Activated naive CD4-positive, alpha-beta T cell treated with anti-CD3 and anti-CD28 coated beads for 36 hours (primary cell): ENCODE data around the gene PEX14. TPM values are rescaled to one million over a fixed set of nuclear protein-coding genes. Genes with fewer than 3 reads are reported as not detected.

ENCODE experiments used
- CTCF ChIA-PET: fragments of 350-600 bp; sonication (Branson Sonifier 250); formaldehyde crosslinking; loops from one replicate; lab custom pipeline; 2021; ENCODE audit warnings: antibody characterized with exemption; lab: Charles Lee
- DNase-seq: peaks from one replicate; pipeline ENCODE4 v3.0.0-alpha.2; 2020
- H3K27ac Mint-ChIP-seq: one replicate; pipeline ENCODE4 v1.8.0; 2021; ENCODE audit warnings: mild to moderate bottlenecking, mixed read lengths
- H3K27me3 Mint-ChIP-seq: one replicate; pipeline ENCODE4 v1.8.0; 2021; ENCODE audit warnings: low read depth, mixed read lengths
- H3K36me3 Mint-ChIP-seq: one replicate; pipeline ENCODE4 v1.8.0; 2021; ENCODE audit warnings: low read depth, mixed read lengths
- H3K4me1 Mint-ChIP-seq: one replicate; pipeline ENCODE4 v1.8.0; 2021; ENCODE audit warnings: low read depth, mixed read lengths
- H3K4me3 Mint-ChIP-seq: one replicate; pipeline ENCODE4 v1.8.0; 2021; ENCODE audit warnings: mild to moderate bottlenecking, moderate library complexity, mixed read lengths
- H3K9me3 Mint-ChIP-seq: one replicate; pipeline ENCODE4 v1.8.0; 2021; ENCODE audit warnings: mixed read lengths
- intact Hi-C: fragments of 100-400 bp; cut with micrococcal nuclease; formaldehyde crosslinking; loops from one replicate; pipeline ENCODE4 v1.15.1; 2023
- total RNA-seq, 2 experiments: library from RNA; stranded (reverse); gene quantifications; one replicate each; pipeline ENCODE4 v1.2.3, GENCODE V29; 2021

Gene PEX14
- total RNA-seq, 2 experiments from 2014 or later: 15.8 to 17.2 TPM

- Mint-ChIP-seq H3K27ac (no peak overlapping the region), H3K4me3 (no peak overlapping the region), H3K9me3 (no peaks in the 10 kb centered on the region), H3K4me1 (no peaks in the 10 kb centered on the region), H3K36me3 (peaks cover 5% of the 10 kb centered on the region), H3K27me3 (no peaks in the 10 kb centered on the region)
- no peak for DNase-seq
- CTCF ChIA-PET: no interaction called here
- intact Hi-C loops: no loop called here
Observed at GRCh38 chr1:10622910-10623685, 148.3 kb downstream of the PEX14 start.

GRCh38 chr1:10623686-10624145, 149.0 kb downstream of the PEX14 start:
- Mint-ChIP-seq H3K27ac (no peak overlapping the region), H3K36me3 (peaks cover 7% of the 10 kb centered on the region), H3K4me1 (no peaks in the 10 kb centered on the region), H3K27me3 (no peaks in the 10 kb centered on the region), H3K9me3 (no peaks in the 10 kb centered on the region), H3K4me3 (no peak overlapping the region)
- no peak for DNase-seq
- CTCF ChIA-PET: no interaction called here
- intact Hi-C loops: no loop called here

- H3K4me3 Mint-ChIP-seq: no peak overlapping the region
- no peak for DNase-seq
- CTCF ChIA-PET: interaction anchor here (0.7 kb wide), 1 partner anchor 124 kb away, joined by 4 read pairs; no protein-coding TSS in a partner anchor
- intact Hi-C loops: no loop called here
- H3K9me3 Mint-ChIP-seq: no peaks in the 10 kb centered on the region
- H3K27me3 Mint-ChIP-seq: no peaks in the 10 kb centered on the region
- H3K27ac Mint-ChIP-seq: no peak overlapping the region
- H3K4me1 Mint-ChIP-seq: no peaks in the 10 kb centered on the region
- H3K36me3 Mint-ChIP-seq: peaks cover 7% of the 10 kb centered on the region
Observed at GRCh38 chr1:10624256-10625050, 149.7 kb downstream of the PEX14 start.

GRCh38 chr1:10625076-10625475, 150.3 kb downstream of the PEX14 start:
- H3K9me3 Mint-ChIP-seq: no peaks in the 10 kb centered on the region
- H3K36me3 Mint-ChIP-seq: peaks cover 7% of the 10 kb centered on the region
- no peaks in the 10 kb centered on the region for H3K27me3 Mint-ChIP-seq
- CTCF ChIA-PET: interaction anchor here (0.7 kb wide), 1 partner anchor 125 kb away, joined by 4 read pairs; no protein-coding TSS in a partner anchor
- no peak overlapping the region for H3K27ac Mint-ChIP-seq
- H3K4me3 Mint-ChIP-seq: no peak overlapping the region
- no peak for DNase-seq
- intact Hi-C loops: no loop called here
- H3K4me1 Mint-ChIP-seq: no peaks in the 10 kb centered on the region

- no peak overlapping the region for H3K27ac Mint-ChIP-seq
- intact Hi-C loops: no loop called here
- no peaks in the 10 kb centered on the region for H3K27me3 Mint-ChIP-seq
- no peak for DNase-seq
- H3K4me1 Mint-ChIP-seq: no peaks in the 10 kb centered on the region
- H3K9me3 Mint-ChIP-seq: no peaks in the 10 kb centered on the region
- H3K36me3 Mint-ChIP-seq: peaks cover 7% of the 10 kb centered on the region
- CTCF ChIA-PET: no interaction called here
- no peak overlapping the region for H3K4me3 Mint-ChIP-seq
Observed at GRCh38 chr1:10625554-10625953, 150.8 kb downstream of the PEX14 start.

- CTCF ChIA-PET: no interaction called here
- no peak overlapping the region for H3K4me3 Mint-ChIP-seq
- DNase-seq: no peak
- no peak overlapping the region for H3K27ac Mint-ChIP-seq
- H3K27me3 Mint-ChIP-seq: no peaks in the 10 kb centered on the region
- intact Hi-C loops: no loop called here
- H3K36me3 Mint-ChIP-seq: peaks cover 7% of the 10 kb centered on the region
- no peaks in the 10 kb centered on the region for H3K4me1 Mint-ChIP-seq
- H3K9me3 Mint-ChIP-seq: no peaks in the 10 kb centered on the region
Observed at GRCh38 chr1:10626131-10626731, 151.5 kb downstream of the PEX14 start.

GRCh38 chr1:10626791-10627410, 152.2 kb downstream of the PEX14 start:
- no peak for DNase-seq
- H3K4me1 Mint-ChIP-seq: no peaks in the 10 kb centered on the region
- no peak overlapping the region for H3K4me3 Mint-ChIP-seq
- H3K36me3 Mint-ChIP-seq: peaks cover 7% of the 10 kb centered on the region
- no peak overlapping the region for H3K27ac Mint-ChIP-seq
- CTCF ChIA-PET: no interaction called here
- no peaks in the 10 kb centered on the region for H3K27me3 Mint-ChIP-seq
- intact Hi-C loops: no loop called here
- no peaks in the 10 kb centered on the region for H3K9me3 Mint-ChIP-seq

- H3K4me1 Mint-ChIP-seq: no peaks in the 10 kb centered on the region
- DNase-seq: no peak
- H3K27me3 Mint-ChIP-seq: no peaks in the 10 kb centered on the region
- intact Hi-C loops: no loop called here
- peaks cover 7% of the 10 kb centered on the region for H3K36me3 Mint-ChIP-seq
- no peak overlapping the region for H3K4me3 Mint-ChIP-seq
- no peaks in the 10 kb centered on the region for H3K9me3 Mint-ChIP-seq
- H3K27ac Mint-ChIP-seq: no peak overlapping the region
- CTCF ChIA-PET: interaction anchor here (0.6 kb wide), 1 partner anchor 360 kb away, joined by 3 read pairs; no protein-coding TSS in a partner anchor
Observed at GRCh38 chr1:10628685-10629084, 153.9 kb downstream of the PEX14 start.

- H3K9me3 Mint-ChIP-seq: no peaks in the 10 kb centered on the region
- H3K27ac Mint-ChIP-seq: no peak overlapping the region
- intact Hi-C loops: no loop called here
Observed at GRCh38 chr1:10629091-10629815, 154.5 kb downstream of the PEX14 start.

GRCh38 chr1:10629816-10630571, 155.2 kb downstream of the PEX14 start:
- CTCF ChIA-PET: no interaction called here
- no peak overlapping the region for H3K4me3 Mint-ChIP-seq
- peaks cover 4% of the 10 kb centered on the region for H3K36me3 Mint-ChIP-seq
- no peaks in the 10 kb centered on the region for H3K4me1 Mint-ChIP-seq
- no peaks in the 10 kb centered on the region for H3K9me3 Mint-ChIP-seq
- H3K27ac Mint-ChIP-seq: no peak overlapping the region
- no peaks in the 10 kb centered on the region for H3K27me3 Mint-ChIP-seq
- DNase-seq: no peak
- intact Hi-C loops: no loop called here

More at GRCh38 chr1:10629091-10629815, 154.5 kb downstream of the PEX14 start:
- Mint-ChIP-seq H3K36me3 (peaks cover 4% of the 10 kb centered on the region), H3K4me1 (no peaks in the 10 kb centered on the region), H3K4me3 (no peak overlapping the region), H3K27me3 (no peaks in the 10 kb centered on the region)
- CTCF ChIA-PET: no interaction called here
- DNase-seq: no peak

- H3K27me3 Mint-ChIP-seq: no peaks in the 10 kb centered on the region
- DNase-seq: no peak
- H3K9me3 Mint-ChIP-seq: no peaks in the 10 kb centered on the region
- intact Hi-C loops: no loop called here
- CTCF ChIA-PET: no interaction called here
- no peak overlapping the region for H3K4me3 Mint-ChIP-seq
- no peak overlapping the region for H3K27ac Mint-ChIP-seq
- H3K36me3 Mint-ChIP-seq: peaks cover 4% of the 10 kb centered on the region
- no peaks in the 10 kb centered on the region for H3K4me1 Mint-ChIP-seq
Observed at GRCh38 chr1:10630661-10631120, 155.9 kb downstream of the PEX14 start.
